Left lobe of liver (tissue), 2 donors: ENCODE data around the gene FGFRL1. TPM values are rescaled to one million over a fixed set of nuclear protein-coding genes. Genes with fewer than 3 reads are reported as not detected.

Experiments used
- ATAC-seq: fragments of 200-7000 bp; cut with Tn5 transposase; one replicate; pipeline ENCODE4 v1.9.1; 2020; ENCODE audit warnings: mild to moderate bottlenecking, moderate library complexity
- DNase-seq: peaks from one replicate; pipeline ENCODE4 v3.0.0-alpha.2; 2020; ENCODE audit warnings: low spot score
- total RNA-seq: library from RNA; stranded (reverse); gene quantifications from one replicate; pipeline ENCODE4 v1.2.1, GENCODE V29; 2021
- donor health status: DM: no; HTN: no; CAD: no; lungs with moderate emphysema.
- donor health status: DM: no; HTN: yes; CAD: no.

Gene FGFRL1
- total RNA-seq, 1 donor from 2014 or later: 64.8 TPM

DNA sequence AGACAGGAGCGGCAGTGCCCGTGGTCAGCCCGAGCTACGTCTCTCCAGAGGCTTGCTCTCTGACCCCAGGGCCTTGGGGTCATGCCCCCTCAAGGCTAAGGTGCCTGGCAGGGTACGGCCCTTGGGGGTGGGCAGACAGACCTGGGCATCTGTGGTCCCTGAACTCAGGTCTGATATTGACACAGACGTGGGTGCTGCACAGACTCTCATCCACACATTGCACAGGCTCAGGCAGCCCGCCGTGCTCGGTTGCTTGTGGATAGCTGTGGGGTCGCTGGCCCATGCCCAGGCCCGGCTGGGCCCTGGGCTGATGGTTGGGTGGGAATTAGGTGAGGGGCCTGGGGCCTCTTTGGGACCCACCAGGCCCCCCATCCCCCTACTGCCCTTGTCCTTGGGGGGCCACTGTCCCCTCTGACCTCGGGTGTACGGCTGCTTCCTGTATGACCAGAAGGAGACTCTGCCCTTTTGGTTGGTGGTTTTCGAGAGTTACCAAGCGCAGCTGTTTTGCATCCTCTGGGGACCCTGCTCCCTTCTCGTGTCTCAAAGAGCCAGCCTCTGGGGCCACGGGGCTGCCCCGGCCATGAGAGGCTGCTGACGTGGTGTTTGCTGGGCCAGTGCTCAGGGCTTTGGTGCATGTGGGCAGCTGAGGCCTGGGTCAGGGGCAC, 10.1 kb downstream of the FGFRL1 start:
- no peak for ATAC-seq
- DNase-seq: no peak

DNA sequence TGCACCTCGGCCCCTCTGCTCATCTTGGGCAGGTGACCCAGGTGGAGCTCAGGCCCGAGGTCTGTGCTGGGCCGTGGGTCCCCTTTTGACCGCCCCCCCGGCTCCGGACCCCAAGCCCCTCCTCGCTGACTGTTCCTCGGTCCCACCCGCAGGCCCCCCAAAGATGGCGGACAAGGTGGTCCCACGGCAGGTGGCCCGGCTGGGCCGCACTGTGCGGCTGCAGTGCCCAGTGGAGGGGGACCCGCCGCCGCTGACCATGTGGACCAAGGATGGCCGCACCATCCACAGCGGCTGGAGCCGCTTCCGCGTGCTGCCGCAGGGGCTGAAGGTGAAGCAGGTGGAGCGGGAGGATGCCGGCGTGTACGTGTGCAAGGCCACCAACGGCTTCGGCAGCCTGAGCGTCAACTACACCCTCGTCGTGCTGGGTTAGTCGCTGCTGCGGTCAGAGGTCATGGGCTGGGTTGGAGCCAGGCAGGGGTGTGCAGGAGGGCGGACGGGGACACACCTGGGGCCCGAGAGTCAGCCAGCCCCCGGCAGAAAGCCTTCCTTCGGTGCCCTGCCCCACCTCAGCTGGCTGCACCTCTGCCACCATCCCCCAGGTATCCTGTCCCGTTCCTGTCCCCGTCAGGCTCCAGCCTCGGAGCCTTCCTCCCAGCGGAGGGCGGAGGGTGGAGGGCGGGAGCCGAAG, 10.8 kb downstream of the FGFRL1 start:
- DNase-seq (no peak), ATAC-seq (no peak)

DNA sequence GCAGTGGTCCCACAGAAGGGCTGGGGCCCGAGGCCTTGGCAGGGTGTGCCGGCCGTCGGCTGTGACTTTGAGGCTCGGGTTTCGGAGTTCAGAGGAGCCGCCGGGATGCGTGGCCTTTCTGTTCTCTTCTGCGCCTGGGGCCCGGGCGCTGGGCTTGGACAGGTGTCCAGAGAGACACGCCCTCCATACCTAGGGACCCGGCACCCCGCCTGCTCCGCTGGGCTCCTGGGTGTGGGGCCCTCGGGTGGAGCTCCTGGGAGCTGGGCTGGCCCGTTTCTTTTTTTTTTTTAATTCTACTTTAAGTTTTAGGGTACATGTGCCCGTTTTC, 11.3 kb downstream of the FGFRL1 start:
- no peak for ATAC-seq
- no peak for DNase-seq

DNA sequence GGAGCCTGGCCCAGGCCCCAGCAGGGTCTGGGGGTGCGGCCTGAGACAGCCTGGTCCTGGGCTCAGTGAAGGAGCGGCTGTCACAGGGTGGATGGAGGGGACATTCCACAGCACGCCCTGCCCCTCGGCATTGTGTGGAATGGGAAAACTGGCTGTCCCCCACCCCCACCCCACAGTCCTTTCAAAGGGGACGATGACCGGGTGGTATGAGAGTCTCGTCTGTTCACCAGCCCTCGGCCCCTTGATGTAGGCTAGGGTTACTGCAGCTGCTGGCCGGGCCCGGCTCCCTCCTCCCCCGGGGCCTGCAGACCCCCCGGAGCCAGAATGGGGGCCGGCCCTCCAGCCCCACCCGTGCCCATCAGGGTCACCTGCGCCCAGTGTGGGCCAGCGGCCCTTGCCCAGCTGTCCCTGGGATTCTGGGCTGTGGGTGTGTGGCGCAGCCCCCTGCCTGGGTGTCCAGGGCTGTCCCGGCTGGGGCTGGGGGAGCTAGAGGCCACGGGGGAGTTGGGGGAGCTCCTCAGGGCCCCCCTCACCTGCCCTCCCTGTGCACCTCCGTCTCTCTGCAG, 11.7 kb downstream of the FGFRL1 start:
- DNase-seq (no peak), ATAC-seq (no peak)

DNA sequence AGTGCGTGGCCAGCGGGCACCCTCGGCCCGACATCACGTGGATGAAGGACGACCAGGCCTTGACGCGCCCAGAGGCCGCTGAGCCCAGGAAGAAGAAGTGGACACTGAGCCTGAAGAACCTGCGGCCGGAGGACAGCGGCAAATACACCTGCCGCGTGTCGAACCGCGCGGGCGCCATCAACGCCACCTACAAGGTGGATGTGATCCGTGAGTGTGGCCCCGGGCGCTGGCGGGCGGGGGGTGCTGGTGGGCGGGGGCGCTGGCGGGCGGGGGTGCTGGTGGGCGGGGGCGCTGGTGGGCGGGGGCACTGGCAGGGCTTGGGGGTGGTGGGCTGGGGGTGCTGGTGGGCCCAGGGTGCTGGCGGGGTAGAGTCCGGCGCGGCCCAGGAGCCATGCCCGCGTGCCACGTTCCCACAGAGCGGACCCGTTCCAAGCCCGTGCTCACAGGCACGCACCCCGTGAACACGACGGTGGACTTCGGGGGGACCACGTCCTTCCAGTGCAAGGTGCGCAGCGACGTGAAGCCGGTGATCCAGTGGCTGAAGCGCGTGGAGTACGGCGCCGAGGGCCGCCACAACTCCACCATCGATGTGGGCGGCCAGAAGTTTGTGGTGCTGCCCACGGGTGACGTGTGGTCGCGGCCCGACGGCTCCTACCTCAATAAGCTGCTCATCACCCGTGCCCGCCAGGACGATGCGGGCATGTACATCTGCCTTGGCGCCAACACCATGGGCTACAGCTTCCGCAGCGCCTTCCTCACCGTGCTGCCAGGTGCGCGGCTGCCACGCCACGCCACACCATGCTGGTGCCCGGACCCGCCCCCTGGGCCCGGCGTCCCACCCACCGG, 12.7 kb downstream of the FGFRL1 start:
- no peak for DNase-seq

DNA sequence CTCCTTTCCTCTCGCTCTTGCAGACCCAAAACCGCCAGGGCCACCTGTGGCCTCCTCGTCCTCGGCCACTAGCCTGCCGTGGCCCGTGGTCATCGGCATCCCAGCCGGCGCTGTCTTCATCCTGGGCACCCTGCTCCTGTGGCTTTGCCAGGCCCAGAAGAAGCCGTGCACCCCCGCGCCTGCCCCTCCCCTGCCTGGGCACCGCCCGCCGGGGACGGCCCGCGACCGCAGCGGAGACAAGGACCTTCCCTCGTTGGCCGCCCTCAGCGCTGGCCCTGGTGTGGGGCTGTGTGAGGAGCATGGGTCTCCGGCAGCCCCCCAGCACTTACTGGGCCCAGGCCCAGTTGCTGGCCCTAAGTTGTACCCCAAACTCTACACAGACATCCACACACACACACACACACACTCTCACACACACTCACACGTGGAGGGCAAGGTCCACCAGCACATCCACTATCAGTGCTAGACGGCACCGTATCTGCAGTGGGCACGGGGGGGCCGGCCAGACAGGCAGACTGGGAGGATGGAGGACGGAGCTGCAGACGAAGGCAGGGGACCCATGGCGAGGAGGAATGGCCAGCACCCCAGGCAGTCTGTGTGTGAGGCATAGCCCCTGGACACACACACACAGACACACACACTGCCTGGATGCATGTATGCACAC, 13.6 kb downstream of the FGFRL1 start:
- DNase-seq (no peak), ATAC-seq (no peak)

More for the DNA sequence above, 12.7 kb downstream of the FGFRL1 start:
- no peak for ATAC-seq

DNA sequence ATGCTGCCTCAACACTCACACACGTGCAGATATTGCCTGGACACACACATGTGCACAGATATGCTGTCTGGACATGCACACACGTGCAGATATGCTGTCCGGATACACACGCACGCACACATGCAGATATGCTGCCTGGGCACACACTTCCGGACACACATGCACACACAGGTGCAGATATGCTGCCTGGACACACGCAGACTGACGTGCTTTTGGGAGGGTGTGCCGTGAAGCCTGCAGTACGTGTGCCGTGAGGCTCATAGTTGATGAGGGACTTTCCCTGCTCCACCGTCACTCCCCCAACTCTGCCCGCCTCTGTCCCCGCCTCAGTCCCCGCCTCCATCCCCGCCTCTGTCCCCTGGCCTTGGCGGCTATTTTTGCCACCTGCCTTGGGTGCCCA, 14.7 kb downstream of the FGFRL1 start:
- ATAC-seq: peak; percentile 74
- peak; percentile 64 for DNase-seq

DNA sequence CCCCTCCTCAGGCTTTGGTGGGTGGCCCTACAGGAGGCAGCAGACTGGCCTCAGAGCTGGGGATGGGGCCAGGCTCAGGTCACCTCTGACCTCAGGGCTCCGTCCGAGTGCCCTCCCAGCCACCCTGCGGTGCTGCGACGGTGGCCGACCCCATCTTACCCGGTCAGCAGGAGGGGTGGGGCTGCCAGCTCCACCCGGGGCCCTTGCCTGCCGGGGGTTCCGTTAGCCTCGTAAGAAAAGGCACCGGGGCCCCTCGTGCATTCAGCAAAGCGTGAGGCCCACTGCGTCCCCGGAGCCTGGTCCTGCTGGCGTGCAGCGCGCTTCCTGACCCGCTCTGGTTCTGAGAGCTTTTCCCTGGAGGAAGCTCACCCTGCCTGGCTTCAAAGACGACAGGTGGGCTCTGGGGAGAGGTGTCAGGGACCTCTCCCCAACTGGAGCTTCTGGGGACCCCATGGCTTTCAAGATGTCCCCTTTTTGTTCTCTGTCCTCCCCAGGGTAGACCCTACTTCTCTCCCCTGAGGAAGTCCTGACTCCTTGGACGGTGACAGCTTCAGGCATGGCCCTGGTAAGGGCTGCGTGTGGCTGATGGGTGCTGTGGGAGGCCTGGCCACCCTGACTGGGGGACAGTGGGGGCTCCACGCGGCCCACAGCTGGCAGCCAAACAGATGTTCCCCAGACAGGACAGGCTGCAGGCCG, 15.9 kb downstream of the FGFRL1 start:
- ATAC-seq (peak; percentile 5), DNase-seq (no peak)

DNA sequence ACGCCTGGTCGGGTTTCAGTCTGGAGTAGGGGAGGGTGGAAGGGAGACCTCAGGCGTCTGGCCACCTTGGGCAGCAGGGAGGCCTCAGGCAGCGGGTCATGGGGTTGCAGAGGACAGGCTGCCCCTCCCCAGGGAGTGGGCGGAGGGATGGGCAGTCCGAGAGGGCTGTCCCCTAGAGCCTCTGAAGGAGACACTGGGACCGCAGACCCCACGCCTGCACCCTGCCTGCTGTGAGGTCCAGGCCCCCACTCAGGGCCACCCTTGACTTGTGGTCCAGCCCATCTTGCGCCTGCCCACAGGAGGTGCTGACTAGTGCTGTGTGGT, 16.5 kb downstream of the FGFRL1 start:
- DNase-seq (no peak), ATAC-seq (peak; percentile 29)

DNA sequence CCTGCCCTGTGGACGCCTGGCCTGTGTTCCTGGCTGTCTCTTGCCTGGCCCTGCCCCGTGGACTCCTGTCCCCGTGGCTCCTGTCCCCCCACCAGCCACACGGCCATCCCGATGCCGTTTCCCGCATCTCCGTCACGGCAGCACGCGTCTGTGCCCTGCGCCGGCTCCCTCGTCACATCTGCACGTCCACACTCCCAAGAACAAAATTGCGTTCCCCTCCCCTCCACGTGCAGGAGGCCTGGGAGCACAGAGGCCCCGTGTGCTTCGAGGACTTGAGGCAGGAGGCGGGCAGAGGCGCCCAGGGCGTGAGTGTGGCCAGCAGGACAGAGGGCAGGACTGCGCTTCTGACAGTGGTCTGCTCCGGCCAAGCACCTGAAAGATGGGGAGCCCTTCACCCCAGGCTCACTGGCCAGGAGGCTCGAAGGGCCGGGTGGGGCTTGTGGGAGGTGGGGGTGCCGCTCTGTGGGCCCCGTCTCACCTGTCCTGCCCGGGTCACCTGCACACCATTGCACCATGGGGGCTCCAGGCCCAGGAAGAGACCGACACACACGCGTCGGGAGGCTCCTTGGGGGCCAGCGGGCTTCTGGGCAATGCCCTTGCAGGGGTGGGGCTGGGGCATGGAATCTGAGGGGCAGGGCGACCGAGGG, 17.3 kb downstream of the FGFRL1 start:
- DNase-seq (no peak), ATAC-seq (peak; percentile 2)

DNA sequence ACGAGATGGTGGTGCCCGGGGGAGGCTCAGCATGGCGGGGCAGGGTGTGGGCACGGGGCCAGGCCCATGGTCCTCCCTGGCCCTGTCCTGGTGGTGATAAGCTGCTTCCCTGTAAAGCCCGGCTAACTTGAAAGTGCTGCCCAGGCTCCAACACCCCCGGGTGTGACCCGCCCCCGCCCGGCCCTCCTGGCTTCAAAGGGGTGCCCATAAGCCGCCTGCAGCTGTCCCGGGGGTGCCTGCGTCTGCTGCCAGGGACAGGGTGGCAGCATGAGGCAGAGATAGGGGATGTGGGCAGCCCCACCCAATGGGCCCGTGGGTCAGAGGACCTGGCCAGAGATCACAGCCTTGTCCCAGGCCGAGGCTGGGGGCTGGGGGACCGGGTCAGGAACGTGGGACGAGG, 18.1 kb downstream of the FGFRL1 start:
- DNase-seq: no peak
- ATAC-seq: no peak

DNA sequence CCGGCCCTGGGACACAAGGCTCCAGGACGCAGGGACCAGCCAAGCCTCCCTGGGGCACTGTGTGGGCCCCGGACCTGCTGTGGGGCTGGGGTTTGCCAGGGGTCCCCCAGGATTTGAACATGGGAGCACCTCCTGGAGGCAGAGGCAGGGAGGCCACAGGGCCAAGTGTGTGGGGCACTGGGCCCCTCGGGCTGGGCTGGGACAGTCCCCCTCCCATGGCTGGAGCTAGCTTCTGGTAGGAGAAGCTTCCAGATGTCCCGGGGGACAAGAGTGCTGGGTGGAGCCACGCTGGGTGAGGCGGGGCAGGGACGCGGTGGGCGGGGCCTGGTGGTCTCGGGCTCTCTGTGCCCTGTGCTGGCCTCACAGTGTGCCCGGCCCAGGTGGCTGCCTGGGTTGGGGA, 18.6 kb downstream of the FGFRL1 start:
- ATAC-seq (no peak), DNase-seq (no peak)

DNA sequence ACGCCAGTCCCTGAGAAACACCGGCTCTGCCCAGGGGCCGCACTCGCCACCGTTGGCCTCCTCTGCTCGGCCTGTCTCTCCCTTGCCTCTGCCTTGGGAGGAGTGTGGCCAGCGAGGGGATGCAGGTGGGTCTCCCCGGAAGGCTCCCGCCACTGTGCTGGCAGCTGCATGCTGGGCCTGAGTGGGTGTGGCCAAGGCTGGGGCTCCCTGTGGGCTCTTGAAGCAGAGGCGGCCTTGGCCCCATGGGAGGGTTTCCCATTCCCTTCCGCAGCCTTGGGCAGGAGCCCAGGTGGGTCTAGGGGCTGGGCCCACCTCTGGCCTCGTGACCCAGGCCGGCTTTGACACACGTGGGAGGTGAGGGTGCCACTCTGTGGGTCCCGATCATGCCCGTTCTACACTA, 19.1 kb downstream of the FGFRL1 start:
- ATAC-seq (no peak), DNase-seq (no peak)

DNA sequence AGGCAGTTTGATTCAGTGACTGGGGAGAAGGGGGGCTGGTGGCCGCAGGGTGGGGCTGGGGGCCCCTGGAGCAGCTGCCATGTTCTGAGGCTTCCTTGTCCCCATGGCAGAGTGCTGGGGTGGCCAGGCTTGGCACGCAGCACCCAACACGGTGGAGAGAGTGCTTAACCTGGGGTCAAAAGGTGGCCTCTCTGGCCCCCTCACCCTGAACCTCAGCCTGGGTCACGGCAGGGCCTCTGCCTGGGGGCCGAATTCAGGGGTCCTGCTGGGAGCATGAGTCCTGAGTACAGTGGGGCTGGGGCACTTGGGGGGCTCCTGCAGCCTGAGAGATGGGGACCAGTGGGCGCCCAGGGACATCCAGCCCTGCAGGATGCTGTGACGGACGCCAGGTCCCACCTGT, 19.9 kb downstream of the FGFRL1 start:
- no peak for ATAC-seq
- DNase-seq: no peak

DNA sequence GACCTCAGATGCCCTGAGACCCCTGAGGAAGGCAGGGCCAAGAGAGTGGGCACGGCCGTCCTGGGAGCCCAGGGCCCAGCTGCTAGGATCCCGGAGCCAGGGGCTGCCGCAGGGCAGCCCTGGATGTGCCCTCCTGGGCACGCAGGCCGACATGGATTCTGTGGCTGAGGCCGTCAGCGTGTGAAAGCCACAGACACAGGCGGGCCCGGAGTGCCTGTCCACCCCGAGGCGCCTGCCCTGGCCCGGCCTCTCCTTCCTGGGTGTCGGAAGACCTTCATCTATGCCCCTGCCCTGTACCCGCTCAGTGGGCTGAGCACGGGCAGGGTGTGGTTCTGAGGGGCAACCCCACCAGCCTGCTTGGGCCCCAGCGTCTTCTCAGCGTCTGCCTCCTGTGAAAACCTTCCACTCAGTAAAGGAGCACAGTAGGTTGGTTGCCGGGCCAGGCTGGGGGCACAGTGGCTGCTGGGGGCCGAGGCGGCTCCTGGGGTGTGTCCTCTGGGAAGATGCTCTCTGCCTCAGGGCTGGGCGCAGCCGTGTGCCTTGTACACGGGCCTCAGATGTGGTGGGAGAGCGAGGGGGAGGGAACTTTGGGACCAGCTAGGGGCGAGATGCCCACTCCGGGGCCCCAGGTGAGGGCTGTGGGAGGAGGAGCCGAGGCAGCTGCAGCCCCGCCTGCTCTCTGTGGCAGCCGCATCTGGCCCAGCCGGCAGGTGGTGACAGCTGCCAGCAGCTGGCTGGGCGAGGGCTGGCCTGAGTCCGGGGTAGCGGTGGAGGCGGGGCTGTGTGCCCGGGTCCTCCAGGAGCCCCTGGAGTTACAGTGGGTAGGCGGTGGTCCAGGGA, 20.8 kb downstream of the FGFRL1 start:
- no peak for ATAC-seq
- no peak for DNase-seq

DNA sequence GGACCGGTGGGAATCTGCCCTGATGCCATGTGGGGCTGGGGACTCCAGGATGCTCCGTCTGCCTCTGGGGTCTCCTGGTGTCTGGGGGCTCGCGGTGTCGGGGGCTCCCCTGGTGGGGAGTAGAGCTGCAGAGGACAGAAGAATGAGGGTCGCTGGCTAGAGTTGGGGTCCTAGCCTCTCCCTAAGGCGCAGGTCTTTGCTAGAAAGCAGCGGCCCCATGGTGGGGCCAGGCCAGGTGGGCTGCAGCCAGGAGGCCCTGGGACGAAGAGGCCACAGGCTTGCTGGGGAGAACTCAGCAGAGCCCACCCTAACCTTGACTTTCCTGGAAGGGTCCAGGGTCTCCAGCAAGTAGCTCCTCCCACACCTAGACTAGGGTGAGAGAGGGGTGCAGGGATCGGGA, 21.4 kb downstream of the FGFRL1 start:
- no peak for DNase-seq
- no peak for ATAC-seq

DNA sequence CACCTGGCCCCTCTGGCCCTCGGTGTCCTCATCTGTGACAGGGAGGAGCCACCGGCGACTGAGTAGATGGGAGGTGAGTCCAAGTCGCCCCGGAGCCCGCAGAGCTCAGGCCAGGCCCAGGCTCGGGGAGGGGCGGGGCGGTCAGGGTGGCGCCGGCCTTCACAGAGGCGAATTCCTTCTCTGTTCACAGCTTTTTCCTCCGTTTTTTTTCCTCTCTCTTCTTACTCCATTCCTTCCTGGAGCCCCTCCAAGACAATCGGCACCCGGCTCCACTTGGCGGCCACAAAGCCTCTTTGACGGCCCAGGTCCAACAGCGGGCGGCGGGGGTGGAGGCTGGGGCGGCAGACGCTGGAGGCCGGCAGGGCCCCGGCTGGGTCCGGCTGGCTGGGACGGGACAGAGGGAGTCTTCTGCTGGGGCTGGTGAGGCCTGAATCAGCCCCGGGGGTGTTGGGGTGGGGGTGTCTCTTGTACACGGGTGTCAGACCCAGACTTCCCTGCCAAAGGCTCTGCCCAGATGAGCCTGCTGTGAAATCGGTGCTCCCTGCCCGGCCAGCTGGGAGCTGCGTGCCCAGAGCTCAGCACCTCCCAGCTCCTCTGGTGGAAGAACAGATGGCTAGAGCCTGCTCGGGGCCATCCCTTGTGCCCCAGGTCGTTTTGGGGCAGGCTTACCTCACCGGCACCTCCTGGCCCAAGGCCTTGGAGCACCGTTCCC, 22.6 kb downstream of the FGFRL1 start:
- DNase-seq: no peak
- no peak for ATAC-seq

DNA sequence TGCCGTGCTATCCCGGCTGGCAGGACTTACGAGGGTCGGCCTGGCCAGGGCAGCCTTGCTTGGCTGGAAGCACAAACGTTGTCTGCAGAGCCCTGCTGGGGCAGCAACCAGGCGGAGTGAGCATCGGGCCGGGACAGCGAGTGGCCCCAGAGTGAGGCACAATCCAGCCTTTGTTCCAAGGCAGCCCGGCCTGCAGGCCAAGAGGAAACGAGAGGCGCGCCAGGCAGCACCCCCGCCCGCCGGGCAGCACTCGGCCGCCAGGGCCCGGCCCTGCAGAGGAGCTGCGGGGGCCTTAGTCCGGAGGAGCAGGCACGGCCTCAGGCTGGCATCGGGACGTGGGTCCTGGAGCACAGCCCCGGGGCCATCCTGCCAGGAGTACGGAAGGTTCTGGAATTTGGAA, 24.1 kb downstream of the FGFRL1 start:
- no peak for ATAC-seq
- no peak for DNase-seq

DNA sequence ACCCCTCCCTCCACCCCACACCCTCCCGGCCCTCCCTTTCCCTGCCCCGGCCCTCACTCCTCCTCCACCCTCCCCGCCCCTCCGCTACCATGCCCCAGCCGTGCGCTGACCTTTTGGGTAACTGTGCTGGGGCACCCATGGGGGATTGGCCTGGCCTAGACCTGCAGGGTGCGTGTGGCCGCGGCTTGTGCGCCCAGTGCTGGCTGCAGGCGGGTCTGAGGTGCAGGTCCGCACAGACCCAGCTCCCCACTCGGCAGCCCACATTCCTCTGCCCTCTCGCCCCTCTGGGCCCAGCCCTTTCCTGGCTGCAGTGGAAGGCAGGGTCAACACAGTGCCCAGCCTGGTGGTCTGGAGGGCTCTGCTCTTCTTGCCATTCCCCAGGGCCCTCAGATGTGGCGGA, 24.7 kb downstream of the FGFRL1 start:
- DNase-seq (no peak), ATAC-seq (no peak)
